Trophoblast cell (in vitro differentiated cells and primary cell): ENCODE data around the gene CACNA1B.

Source experiments
- DNase-seq, 2 donors: peaks; one replicate each; pipeline ENCODE4 v3.0.0-alpha.2; 2016
- H2AFZ ChIP-seq: 2 replicates; pipeline ENCODE4 v1.6.1; 2013; ENCODE audit warnings: low read length, moderate library complexity, mild to moderate bottlenecking; ENCODE audit not compliant: insufficient read depth, poor library complexity
- H2AK5ac ChIP-seq: 2 replicates; pipeline ENCODE4 v1.6.1; 2013; ENCODE audit warnings: mild to moderate bottlenecking, low read length
- H2BK120ac ChIP-seq: 2 replicates; pipeline ENCODE4 v1.6.1; 2013; ENCODE audit warnings: low read length, mild to moderate bottlenecking, moderate library complexity; ENCODE audit not compliant: insufficient read depth, poor library complexity
- H2BK12ac ChIP-seq: 2 replicates; pipeline ENCODE4 v1.6.1; 2013; ENCODE audit warnings: mild to moderate bottlenecking, low read length, moderate library complexity
- H2BK5ac ChIP-seq: 2 replicates; pipeline ENCODE4 v1.6.1; 2013; ENCODE audit warnings: low read length, low read depth, moderate library complexity, mild to moderate bottlenecking; ENCODE audit not compliant: poor library complexity
- H3K14ac ChIP-seq: 2 replicates; pipeline ENCODE4 v1.6.1; 2013; ENCODE audit warnings: mild to moderate bottlenecking, low read length
- H3K18ac ChIP-seq: 2 replicates; pipeline ENCODE4 v1.6.1; 2013; ENCODE audit warnings: mild to moderate bottlenecking, low read length
- H3K23ac ChIP-seq: 2 replicates; pipeline ENCODE4 v1.6.1; 2013; ENCODE audit warnings: low read length
- H3K27ac ChIP-seq: 2 replicates; pipeline ENCODE4 v1.5.1; 2013; ENCODE audit warnings: low read depth, mild to moderate bottlenecking, inconsistent platforms, low read length, moderate library complexity
- H3K27me3 ChIP-seq: 2 replicates; pipeline ENCODE4 v1.6.1; 2013; ENCODE audit warnings: inconsistent platforms, mild to moderate bottlenecking, low read length, moderate library complexity; ENCODE audit not compliant: insufficient read depth
- H3K36me3 ChIP-seq, 2 experiments: 1 replicate in 1 of 2; 2 replicates in 1 of 2; pipeline ENCODE4 v1.6.1; 2013; ENCODE audit warnings: low read length in 2 of 2, mild to moderate bottlenecking in 2 of 2, moderate library complexity in 1 of 2; ENCODE audit not compliant: insufficient read depth in 2 of 2, control insufficient read depth in 1 of 2
- H3K4ac ChIP-seq: 2 replicates; pipeline ENCODE4 v1.6.1; 2013; ENCODE audit warnings: low read depth, mild to moderate bottlenecking, low read length, moderate library complexity
- H3K4me1 ChIP-seq, 2 experiments: 1 replicate in 1 of 2; 2 replicates in 1 of 2; pipeline ENCODE4 v1.6.1; 2013; ENCODE audit warnings: low read length in 2 of 2, mild to moderate bottlenecking in 2 of 2, moderate library complexity in 1 of 2; ENCODE audit not compliant: insufficient read depth in 2 of 2, control insufficient read depth in 1 of 2
- H3K4me2 ChIP-seq: 2 replicates; pipeline ENCODE4 v1.6.1; 2013; ENCODE audit warnings: inconsistent platforms, mild to moderate bottlenecking, low read length, moderate library complexity
- H3K4me3 ChIP-seq: 2 replicates; pipeline ENCODE4 v1.5.1; 2013; ENCODE audit warnings: mild to moderate bottlenecking, low read depth, low read length, inconsistent platforms
- H3K79me1 ChIP-seq: one replicate; pipeline ENCODE4 v1.6.1; 2013; ENCODE audit warnings: low read length
- H3K79me2 ChIP-seq: 2 replicates; pipeline ENCODE4 v1.6.1; 2013; ENCODE audit warnings: low read length, mild to moderate bottlenecking; ENCODE audit not compliant: control insufficient read depth, insufficient read depth, poor library complexity
- H3K9ac ChIP-seq: 2 replicates; pipeline ENCODE4 v1.6.1; 2013; ENCODE audit warnings: mild to moderate bottlenecking, low read length
- H3K9me3 ChIP-seq: 2 replicates; pipeline ENCODE4 v1.6.1; 2013; ENCODE audit warnings: low read depth, mild to moderate bottlenecking, control low read depth, inconsistent platforms, low read length; ENCODE audit not compliant: insufficient read depth
- H4K12ac ChIP-seq: 2 replicates; pipeline ENCODE4 v1.6.1; 2013; ENCODE audit warnings: low read depth, mild to moderate bottlenecking, low read length, moderate library complexity
- H4K8ac ChIP-seq: 2 replicates; pipeline ENCODE4 v1.6.1; 2013; ENCODE audit warnings: low read depth, mild to moderate bottlenecking, low read length, moderate library complexity
- H4K91ac ChIP-seq: one replicate; pipeline ENCODE4 v1.6.1; 2013; ENCODE audit warnings: low read depth, mild to moderate bottlenecking, low read length, moderate library complexity
- WGBS: extraction: QIAGEN DNeasy Blood & Tissue Kit; methylation state at CpG from one replicate; pipeline ENCODE4 v1.1.7; 2013; ENCODE audit warnings: missing lambda C conversion rate; ENCODE audit not compliant: insufficient read length, insufficient coverage; ENCODE audit errors: extremely low coverage; 5-methylcytosine and 5-hydroxymethylcytosine counted together

CACNA1B gene

GRCh38 chr9:138063033-138063432 is 185.5 kb downstream of the CACNA1B start:
- Histone ChIP-seq H2BK5ac (no peak overlapping the region), H4K91ac (no peak overlapping the region), H3K18ac (no peak overlapping the region), H3K79me2 (no peaks in the 10 kb centered on the region), H3K27ac (no peak overlapping the region), H3K23ac (no peak overlapping the region), H3K9me3 (peaks cover 38% of the 10 kb centered on the region), H4K12ac (no peak overlapping the region), H3K27me3 (no peaks in the 10 kb centered on the region), H3K4me3 (no peak overlapping the region), H3K4me1 (no peaks in the 10 kb centered on the region), H3K9ac (no peak overlapping the region), H2AFZ (no peak overlapping the region), H2AK5ac (no peak overlapping the region), H4K8ac (no peak overlapping the region), H3K4ac (no peak overlapping the region), H2BK12ac (no peak overlapping the region), H3K4me2 (no peak overlapping the region), H3K79me1 (no peaks in the 10 kb centered on the region), H3K36me3 (no peaks in the 10 kb centered on the region), H2BK120ac (no peak overlapping the region), H3K14ac (no peak overlapping the region)
- no CpG with 5 or more reads among the region's 6 CpGs for WGBS
- no peak for DNase-seq

GRCh38 chr9:138063785-138064184 is 186.2 kb downstream of the CACNA1B start:
- Histone ChIP-seq H3K14ac (no peak overlapping the region), H2BK120ac (no peak overlapping the region), H2BK5ac (no peak overlapping the region), H2BK12ac (no peak overlapping the region), H3K4me3 (no peak overlapping the region), H2AK5ac (no peak overlapping the region), H3K4me1 (no peaks in the 10 kb centered on the region), H3K27ac (no peak overlapping the region), H4K91ac (no peak overlapping the region), H3K18ac (no peak overlapping the region), H3K36me3 (no peaks in the 10 kb centered on the region), H4K8ac (no peak overlapping the region), H4K12ac (no peak overlapping the region), H3K27me3 (no peaks in the 10 kb centered on the region), H3K9me3 (peaks cover 33% of the 10 kb centered on the region), H3K23ac (no peak overlapping the region), H2AFZ (no peak overlapping the region), H3K79me1 (no peaks in the 10 kb centered on the region), H3K9ac (no peak overlapping the region), H3K4me2 (no peak overlapping the region), H3K4ac (no peak overlapping the region), H3K79me2 (no peaks in the 10 kb centered on the region)
- no peak for DNase-seq
- no CpG with 5 or more reads among the region's 9 CpGs for WGBS

DNA sequence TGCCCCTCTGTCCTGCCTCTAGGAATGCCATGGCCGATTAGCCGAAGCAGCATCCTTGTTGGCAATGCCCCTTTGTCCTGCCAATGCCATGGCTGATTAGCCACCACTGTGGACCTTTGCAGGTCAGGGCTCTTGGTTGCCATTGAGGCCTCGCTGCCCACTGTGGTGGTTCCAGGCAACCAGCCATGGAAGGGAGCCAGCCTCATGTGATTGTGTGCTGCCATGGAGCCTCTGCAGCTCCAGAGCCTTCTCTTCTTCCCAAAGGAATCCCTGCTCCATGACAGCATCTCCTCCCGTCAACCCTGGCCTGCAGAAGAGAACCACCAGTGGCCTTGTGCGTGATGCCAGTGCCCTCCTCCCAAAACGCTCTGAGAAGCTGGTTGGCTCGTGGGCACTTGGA is 187.0 kb downstream of the CACNA1B start:
- Histone ChIP-seq H3K18ac (no peak overlapping the region), H2AFZ (no peak overlapping the region), H3K9me3 (peaks cover 31% of the 10 kb centered on the region), H3K79me1 (no peaks in the 10 kb centered on the region), H3K4me3 (no peak overlapping the region), H3K4me1 (no peaks in the 10 kb centered on the region), H3K23ac (no peak overlapping the region), H3K27ac (no peak overlapping the region), H2BK12ac (no peak overlapping the region), H2BK120ac (no peak overlapping the region), H3K4me2 (no peak overlapping the region), H3K9ac (no peak overlapping the region), H4K12ac (no peak overlapping the region), H3K27me3 (no peaks in the 10 kb centered on the region), H2AK5ac (no peak overlapping the region), H3K79me2 (no peaks in the 10 kb centered on the region), H3K14ac (no peak overlapping the region), H4K8ac (no peak overlapping the region), H4K91ac (no peak overlapping the region), H3K4ac (no peak overlapping the region), H2BK5ac (no peak overlapping the region), H3K36me3 (no peaks in the 10 kb centered on the region)
- DNase-seq, result no peak
- WGBS, result no CpG with 5 or more reads among the region's 7 CpGs

DNA sequence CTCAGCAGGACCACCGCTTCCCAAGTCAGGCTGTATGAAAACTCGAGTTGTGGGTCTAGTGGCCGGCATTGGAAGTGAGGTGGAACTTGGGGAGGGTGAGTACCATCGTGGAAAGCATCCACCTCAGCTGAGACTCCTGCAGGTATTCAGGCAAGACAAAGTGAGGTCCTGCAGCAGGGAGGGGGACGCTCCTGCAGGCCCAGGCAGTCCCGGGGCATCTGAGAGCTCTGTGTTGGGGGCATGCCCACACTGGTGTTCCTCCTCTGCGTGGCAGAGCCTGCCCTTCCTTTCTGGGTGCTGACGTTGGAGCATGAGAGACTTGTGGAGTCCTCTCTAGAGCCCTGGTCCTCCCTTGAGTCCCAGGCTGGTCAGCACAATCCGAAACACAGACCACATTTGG is 187.7 kb downstream of the CACNA1B start:
- H3K27me3 ChIP-seq, result no peaks in the 10 kb centered on the region
- WGBS, result no CpG with 5 or more reads among the region's 9 CpGs
- no peaks in the 10 kb centered on the region for H3K36me3 ChIP-seq

More for the DNA sequence above, 187.7 kb downstream of the CACNA1B start:
- H3K79me2 ChIP-seq, result no peaks in the 10 kb centered on the region
- no peak overlapping the region for H3K27ac ChIP-seq
- no peak overlapping the region for H4K8ac ChIP-seq
- no peak overlapping the region for H3K4ac ChIP-seq
- no peak overlapping the region for H3K18ac ChIP-seq
- no peak overlapping the region for H3K4me2 ChIP-seq
- H2BK12ac ChIP-seq, result no peak overlapping the region
- H3K23ac ChIP-seq, result no peak overlapping the region
- no peak overlapping the region for H2AFZ ChIP-seq
- no peaks in the 10 kb centered on the region for H3K4me1 ChIP-seq
- H3K14ac ChIP-seq, result no peak overlapping the region
- H3K4me3 ChIP-seq, result no peak overlapping the region
- no peak for DNase-seq
- no peak overlapping the region for H2AK5ac ChIP-seq
- no peak overlapping the region for H2BK120ac ChIP-seq
- H3K79me1 ChIP-seq, result no peaks in the 10 kb centered on the region
- no peak overlapping the region for H2BK5ac ChIP-seq
- H4K12ac ChIP-seq, result no peak overlapping the region
- no peak overlapping the region for H4K91ac ChIP-seq
- H3K9me3 ChIP-seq, result peaks cover 35% of the 10 kb centered on the region
- no peak overlapping the region for H3K9ac ChIP-seq
